ENCODE data around the gene OR2AT4. TPM values are rescaled to one million over a fixed set of nuclear protein-coding genes. Genes with fewer than 3 reads are reported as not detected.

OR2AT4 gene
- not detected for total RNA-seq (2021; fragmentation: NEBNext Ultra II Directional; extraction: Animal tissue kit (Norgen Biotek cat#: 25700))
- long read RNA-seq = 0 reads

DNA sequence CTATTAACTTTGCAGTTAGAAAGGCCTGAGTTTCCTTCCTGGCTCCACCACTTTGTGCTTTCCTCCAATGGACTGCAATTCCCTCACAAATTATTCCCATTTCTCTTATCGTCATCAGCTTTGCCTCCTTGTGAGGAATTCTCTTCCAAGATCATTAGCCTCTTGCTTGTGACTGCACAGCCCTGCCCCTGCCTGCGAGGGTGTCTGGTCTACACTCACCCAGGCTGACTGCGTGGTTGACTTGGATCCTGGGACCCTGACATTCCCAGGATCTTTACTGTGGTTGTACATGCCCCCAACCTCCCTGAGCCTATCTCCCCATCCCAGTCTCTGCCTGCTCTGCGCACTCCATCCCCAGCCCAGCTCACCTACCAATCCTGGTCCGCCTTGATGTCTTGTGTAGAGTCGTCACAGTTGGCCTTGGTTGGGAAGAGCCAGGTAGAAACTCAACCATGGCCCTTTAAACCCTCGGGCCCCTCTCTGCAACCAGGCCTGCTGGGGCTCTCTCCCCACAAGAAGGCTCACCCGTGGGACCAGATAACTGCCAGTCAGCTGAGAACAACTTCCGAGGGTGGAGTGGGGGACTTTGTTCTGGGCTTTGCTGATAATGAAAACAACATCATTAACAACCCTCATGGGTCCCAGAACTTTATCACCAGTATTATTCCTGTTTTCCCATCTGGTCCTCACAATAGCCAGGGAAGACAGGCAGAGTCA lies at the start of gene OR2AT4:
TSS of gene OR2AT4 (minus strand) at position 421 of the 717 bp plus-strand sequence.
- H3K36me3 Mint-ChIP-seq (ENCODE audit: low read depth) = no peaks in the 10 kb centered on the region
- H3K27me3 Mint-ChIP-seq (ENCODE audit: insufficient read depth) = peaks cover 33% of the 10 kb centered on the region
- TF ChIP-seq, protein P1, sequence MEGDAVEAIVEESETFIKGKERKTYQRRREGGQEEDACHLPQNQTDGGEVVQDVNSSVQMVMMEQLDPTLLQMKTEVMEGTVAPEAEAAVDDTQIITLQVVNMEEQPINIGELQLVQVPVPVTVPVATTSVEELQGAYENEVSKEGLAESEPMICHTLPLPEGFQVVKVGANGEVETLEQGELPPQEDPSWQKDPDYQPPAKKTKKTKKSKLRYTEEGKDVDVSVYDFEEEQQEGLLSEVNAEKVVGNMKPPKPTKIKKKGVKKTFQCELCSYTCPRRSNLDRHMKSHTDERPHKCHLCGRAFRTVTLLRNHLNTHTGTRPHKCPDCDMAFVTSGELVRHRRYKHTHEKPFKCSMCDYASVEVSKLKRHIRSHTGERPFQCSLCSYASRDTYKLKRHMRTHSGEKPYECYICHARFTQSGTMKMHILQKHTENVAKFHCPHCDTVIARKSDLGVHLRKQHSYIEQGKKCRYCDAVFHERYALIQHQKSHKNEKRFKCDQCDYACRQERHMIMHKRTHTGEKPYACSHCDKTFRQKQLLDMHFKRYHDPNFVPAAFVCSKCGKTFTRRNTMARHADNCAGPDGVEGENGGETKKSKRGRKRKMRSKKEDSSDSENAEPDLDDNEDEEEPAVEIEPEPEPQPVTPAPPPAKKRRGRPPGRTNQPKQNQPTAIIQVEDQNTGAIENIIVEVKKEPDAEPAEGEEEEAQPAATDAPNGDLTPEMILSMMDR (IDR thresholded peaks at IDR 0.05) = no peak
- no peak for DNase-seq
- H3K27ac Mint-ChIP-seq = no peak within 1 kb of the TSS
- no peak within 1 kb of the TSS for H3K4me3 Mint-ChIP-seq
- peaks cover 4% of the 10 kb centered on the region for H3K9me3 Mint-ChIP-seq
- peaks cover 26% of the 10 kb centered on the region for H3K4me1 Mint-ChIP-seq (ENCODE audit: low read depth)

DNA sequence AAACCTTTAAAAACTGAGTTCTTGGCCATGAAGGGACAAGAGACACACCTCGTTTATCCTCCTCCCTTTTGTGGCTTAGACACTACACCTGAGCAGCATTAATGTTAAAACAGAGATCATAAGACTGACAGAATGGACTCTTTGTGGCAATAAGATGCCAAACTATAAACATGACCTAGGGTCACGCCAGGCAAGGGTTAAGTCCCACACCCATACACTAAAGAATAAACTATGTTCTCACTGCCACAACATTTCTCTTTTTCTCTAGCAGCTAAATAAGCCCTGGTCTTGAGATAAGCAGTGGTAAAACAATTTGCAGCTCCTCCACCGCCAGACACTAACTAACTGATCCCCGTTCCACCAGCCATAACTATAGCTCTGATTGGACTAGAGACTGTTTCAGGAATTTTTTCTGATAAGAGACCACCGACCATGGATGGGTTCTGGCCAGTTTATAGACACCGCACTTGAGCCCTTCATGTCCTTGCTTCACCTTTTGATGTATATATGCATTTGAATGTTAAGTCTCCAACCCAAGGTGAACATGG lies 49.4 kb upstream of the OR2AT4 start:
- DNase-seq = no peak
- peaks cover 16% of the 10 kb centered on the region for H3K27me3 Mint-ChIP-seq (ENCODE audit: insufficient read depth)
- H3K4me1 Mint-ChIP-seq (ENCODE audit: low read depth) = peaks cover 22% of the 10 kb centered on the region
- no peaks in the 10 kb centered on the region for H3K36me3 Mint-ChIP-seq (ENCODE audit: low read depth)
- H3K9me3 Mint-ChIP-seq = no peaks in the 10 kb centered on the region
- no peak overlapping the region for H3K27ac Mint-ChIP-seq
- TF ChIP-seq, protein P1 (IDR thresholded peaks at IDR 0.05) = no peak
- H3K4me3 Mint-ChIP-seq = no peak overlapping the region

DNA sequence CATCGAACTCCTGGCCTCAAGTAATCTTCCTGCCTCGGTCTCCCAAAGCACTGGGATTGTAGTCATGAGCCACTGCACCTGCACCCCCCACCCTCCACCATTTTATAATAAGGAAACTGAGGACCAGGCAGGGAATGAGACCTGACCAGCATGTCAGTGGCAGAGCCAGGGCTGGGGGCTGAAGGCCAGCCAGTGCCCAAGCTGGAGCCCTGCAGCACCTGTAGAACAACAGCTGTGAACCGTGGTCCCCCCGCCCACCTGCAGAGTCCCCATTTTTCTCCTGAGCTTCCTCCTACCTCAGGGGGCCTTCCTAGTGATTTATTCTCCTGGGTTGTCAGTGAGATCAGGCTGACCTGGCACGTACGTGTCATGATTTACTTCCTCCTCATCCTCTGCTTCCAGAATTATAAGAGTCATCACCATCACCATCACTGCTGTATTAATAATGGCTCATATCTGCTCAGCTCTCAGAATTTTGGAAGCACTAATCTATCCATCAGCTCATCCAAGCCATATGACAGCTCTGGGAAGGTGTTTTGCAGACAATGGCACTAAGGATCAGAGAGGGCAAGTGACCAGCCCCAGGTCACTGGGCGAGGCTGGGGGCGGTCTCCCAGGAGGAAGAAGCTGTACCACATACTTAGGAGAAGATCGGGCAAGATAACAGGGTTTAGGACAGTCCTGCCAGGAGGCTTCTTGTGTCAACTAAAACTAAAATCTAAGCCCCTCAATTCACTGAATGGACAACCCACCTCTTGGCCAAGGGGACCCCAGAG lies 48.7 kb upstream of the OR2AT4 start:
- H3K4me1 Mint-ChIP-seq (ENCODE audit: low read depth) = peaks cover 22% of the 10 kb centered on the region
- no peaks in the 10 kb centered on the region for H3K9me3 Mint-ChIP-seq
- no peak for DNase-seq
- TF ChIP-seq, protein P1 (IDR thresholded peaks at IDR 0.05) = no peak
- no peak overlapping the region for H3K27ac Mint-ChIP-seq
- H3K4me3 Mint-ChIP-seq = no peak overlapping the region
- H3K36me3 Mint-ChIP-seq (ENCODE audit: low read depth) = no peaks in the 10 kb centered on the region
- H3K27me3 Mint-ChIP-seq (ENCODE audit: insufficient read depth) = peaks cover 15% of the 10 kb centered on the region

DNA sequence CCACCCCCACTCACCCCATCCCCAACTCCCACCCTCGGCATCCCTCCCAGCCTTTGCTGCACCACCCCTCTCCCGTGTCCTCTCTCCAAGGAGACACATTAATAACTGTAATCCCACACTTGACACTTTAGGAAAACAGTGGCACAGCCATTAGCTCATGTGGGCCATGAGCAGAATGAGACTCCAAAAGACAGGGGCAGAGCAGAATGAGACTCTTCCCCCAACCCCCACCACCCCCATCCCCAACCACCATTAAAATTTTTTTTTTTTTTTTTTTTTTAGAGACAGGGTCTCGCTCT lies 48.0 kb upstream of the OR2AT4 start:
- DNase-seq = no peak
- TF ChIP-seq, protein P1 (IDR thresholded peaks at IDR 0.05) = peak; percentile 39
- Mint-ChIP-seq H3K9me3 (no peaks in the 10 kb centered on the region), H3K27ac (no peak overlapping the region), H3K27me3 (ENCODE audit: insufficient read depth) (peaks cover 13% of the 10 kb centered on the region), H3K4me1 (ENCODE audit: low read depth) (peaks cover 22% of the 10 kb centered on the region), H3K36me3 (ENCODE audit: low read depth) (no peaks in the 10 kb centered on the region), H3K4me3 (no peak overlapping the region)

DNA sequence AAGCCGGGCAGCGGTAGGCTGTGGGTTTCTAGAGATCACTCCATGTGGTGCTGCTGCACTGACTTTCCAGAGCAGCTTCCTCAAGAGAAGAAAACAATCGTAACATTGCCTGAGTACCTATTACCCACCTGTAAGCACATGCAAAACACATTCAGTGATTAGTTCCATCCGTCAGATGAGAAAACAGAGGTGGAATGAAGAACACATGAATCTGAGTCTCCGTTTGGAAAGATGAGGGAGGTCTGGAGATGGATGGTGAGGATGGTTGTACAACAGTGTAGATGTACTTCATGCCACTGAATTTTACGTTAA lies 46.7 kb upstream of the OR2AT4 start:
- Mint-ChIP-seq H3K9me3 (no peaks in the 10 kb centered on the region), H3K4me1 (ENCODE audit: low read depth) (peaks cover 22% of the 10 kb centered on the region), H3K27ac (peak overlapping the region; percentile 80), H3K27me3 (ENCODE audit: insufficient read depth) (peaks cover 13% of the 10 kb centered on the region), H3K4me3 (peak overlapping the region; percentile 73), H3K36me3 (ENCODE audit: low read depth) (no peaks in the 10 kb centered on the region)
- TF ChIP-seq, protein P1 (IDR thresholded peaks at IDR 0.05) = no peak
- no peak for DNase-seq
